K562 (cell line): ENCODE data around the gene MAST3. TPM values are rescaled to one million over a fixed set of nuclear protein-coding genes. Genes with fewer than 3 reads are reported as not detected.
A peak's percentile ranks its signal among the peaks of the same experiment; 100 is the strongest.

Experiments used
- ATAC-seq: fragments of 200-7000 bp; cut with Tn5 transposase; 3 replicates; pipeline ENCODE4 v1.9.1; 2020; ENCODE audit warnings: moderate library complexity
- BruUV-seq: library from RNA; stranded (reverse); fragments of 400-500 nt; replicated peaks from 2 replicates; lab custom pipeline; 2021; lab: Mats Ljungman, UMichigan
- CTCF ChIA-PET: fragments of 300-600 bp; formaldehyde crosslinking; extraction: SDS; loops from one replicate; lab custom pipeline; 2021; ENCODE audit warnings: low intra/inter-chr PET ratio; lab: Yijun Ruan, JAX
- POLR2A ChIA-PET: fragments of 300-600, 350-650 bp; sonication (Branson Sonifier 250); formaldehyde crosslinking; extraction: SDS; loops from one replicate; lab custom pipeline; 2021; ENCODE audit warnings: antibody characterized with exemption, inconsistent platforms; lab: Yijun Ruan, JAX
- DNase-seq, 4 experiments: peaks; one replicate each; pipeline versions ENCODE4 v3.0.0 to v3.0.0-alpha.2; 2011 to 2018; ENCODE audit warnings: low spot score in 3 of 4, mixed read lengths in 3 of 4; ENCODE audit errors: extremely low read depth in 1 of 4
- FAIRE-seq: peaks from 2 replicates; lab custom pipeline; 2011; peaks lifted over from hg19 to GRCh38; lab: Jason Lieb, UNC
- H2AFZ ChIP-seq: 2 replicates; pipeline ENCODE4 v1.6.0; 2011; ENCODE audit warnings: low read depth, low read length, control low read depth, inconsistent platforms
- H3K27ac ChIP-seq: fragments of 200-600 bp; 3 replicates; pipeline ENCODE4 v1.8.0; 2011; ENCODE audit warnings: low read depth, mild to moderate bottlenecking, control low read depth, inconsistent platforms, low read length, moderate library complexity, mixed read lengths; ENCODE audit errors: extremely low read depth
- H3K27me3 ChIP-seq, 2 experiments: fragments of 300-600 bp in 1 of 2; 2 replicates in 1 of 2; 3 replicates in 1 of 2; pipeline versions ENCODE4 v1.6.0 to v1.8.0; 2011; ENCODE audit warnings: inconsistent platforms in 2 of 2, low read length in 2 of 2, mild to moderate bottlenecking in 1 of 2, mixed read lengths in 1 of 2, moderate library complexity in 1 of 2; ENCODE audit not compliant: control insufficient read depth in 2 of 2, insufficient read depth in 2 of 2
- H3K36me3 ChIP-seq: fragments of 300-600 bp; 3 replicates; pipeline ENCODE4 v1.8.0; 2011; ENCODE audit warnings: mild to moderate bottlenecking, low read length, inconsistent platforms; ENCODE audit not compliant: control insufficient read depth, insufficient read depth
- H3K4me1 ChIP-seq, 2 experiments: fragments of 200-600 bp in 1 of 2; replicated peaks in 1 of 2; 2 replicates in 1 of 2; 3 replicates in 1 of 2; pipeline versions ENCODE4 v1.5.1 to v1.8.0; 2011; ENCODE audit warnings: inconsistent platforms in 2 of 2, low read length in 2 of 2, mild to moderate bottlenecking in 1 of 2, mixed read lengths in 1 of 2, moderate library complexity in 1 of 2; ENCODE audit not compliant: control insufficient read depth in 2 of 2, insufficient read depth in 2 of 2
- H3K4me2 ChIP-seq: 2 replicates; pipeline ENCODE4 v1.6.1; 2011; ENCODE audit warnings: low read length, control low read depth, inconsistent platforms, mixed read lengths; ENCODE audit not compliant: insufficient read depth
- H3K4me3 ChIP-seq: fragments of 200-600 bp; sonication (generic), shearing (Covaris generic); 2 replicates; pipeline ENCODE4 v1.5.1; 2016; ENCODE audit warnings: control low read depth, inconsistent platforms
- H3K79me2 ChIP-seq: fragments of 200-600 bp; 3 replicates; pipeline ENCODE4 v1.8.0; 2011; ENCODE audit warnings: low read length, inconsistent platforms; ENCODE audit not compliant: control insufficient read depth, insufficient read depth
- H3K9ac ChIP-seq, 2 experiments: 2 replicates each; pipeline versions ENCODE4 v1.6.0 to v1.6.1; 2011; ENCODE audit warnings: low read depth in 2 of 2, low read length in 2 of 2, control low read depth in 1 of 2, inconsistent platforms in 1 of 2, mild to moderate bottlenecking in 1 of 2, mixed read lengths in 1 of 2; ENCODE audit not compliant: insufficient read depth in 1 of 2
- H3K9me1 ChIP-seq: one replicate; pipeline ENCODE4 v1.6.0; 2011; ENCODE audit warnings: inconsistent platforms, mild to moderate bottlenecking, low read length, moderate library complexity; ENCODE audit not compliant: control insufficient read depth, insufficient read depth
- H3K9me3 ChIP-seq: replicated peaks from 2 replicates; pipeline ENCODE4 v1.5.1; 2011; ENCODE audit warnings: low read depth, low read length, inconsistent platforms; ENCODE audit not compliant: control insufficient read depth, insufficient read depth
- H4K20me1 ChIP-seq: replicated peaks from 2 replicates; pipeline ENCODE4 v1.6.1; 2011; ENCODE audit warnings: low read length, inconsistent platforms, mixed read lengths; ENCODE audit not compliant: control insufficient read depth, insufficient read depth
- ADNP ChIP-seq: fragments of 200-800 bp; sonication (Bioruptor generic); IDR thresholded peaks from 2 replicates; pipeline ENCODE4 v1.6.1; 2016; ENCODE audit warnings: missing genetic modification characterization, missing compliant biosample characterization
- CTCF ChIP-seq, 3 experiments: IDR thresholded peaks in 2 of 3; conservative IDR thresholded peaks in 1 of 3; 2 replicates each; pipeline ENCODE4 v1.5.1; 2011 to 2012; ENCODE audit warnings: low read length in 3 of 3, mild to moderate bottlenecking in 3 of 3, control low read depth in 2 of 3, improper control_type of control experiment in 1 of 3, inconsistent platforms in 1 of 3, low read depth in 1 of 3, mixed read lengths in 1 of 3, moderate library complexity in 1 of 3; ENCODE audit not compliant: insufficient read depth in 2 of 3
- DMBX1 ChIP-seq: fragments of 250-450 bp; sonication (Bioruptor Pico); IDR thresholded peaks from 2 replicates; pipeline ENCODE4 v1.8.0; 2022; ENCODE audit warnings: inconsistent platforms, mild to moderate bottlenecking, moderate library complexity, borderline replicate concordance
- GATAD2B ChIP-seq: fragments of 450-650 bp; IDR thresholded peaks from 2 replicates; pipeline ENCODE4 v1.6.1; 2017; ENCODE audit warnings: mild to moderate bottlenecking, borderline replicate concordance
- KDM1A ChIP-seq, 2 experiments: fragments of 450-650 bp; IDR thresholded peaks; 2 replicates each; pipeline ENCODE4 v1.6.1; 2016; ENCODE audit warnings: mild to moderate bottlenecking in 2 of 2
- KLF6 ChIP-seq: fragments of 250-450 bp; sonication (Bioruptor Pico); IDR thresholded peaks from 2 replicates; pipeline ENCODE4 v1.4.0; 2020; ENCODE audit warnings: mild to moderate bottlenecking, moderate library complexity, borderline replicate concordance
- MYBL2 ChIP-seq, 2 experiments: fragments of 450-650 bp in 1 of 2; sonication (generic) in 1 of 2; formaldehyde crosslinking in 1 of 2; IDR thresholded peaks; 2 replicates each; pipeline versions ENCODE4 v1.6.1 to v1.8.1; 2017 to 2022; ENCODE audit warnings: borderline replicate concordance in 1 of 2, inconsistent platforms in 1 of 2, low read depth in 1 of 2, mild to moderate bottlenecking in 1 of 2, missing genetic modification reagents in 1 of 2, moderate library complexity in 1 of 2
- PREB ChIP-seq: sonication (generic); formaldehyde crosslinking; IDR thresholded peaks from 2 replicates; pipeline ENCODE4 v1.8.1; 2023; ENCODE audit warnings: mild to moderate bottlenecking, missing genetic modification reagents
- RBM14 ChIP-seq: fragments of 200-400 bp; formaldehyde crosslinking; IDR thresholded peaks from 2 replicates; pipeline ENCODE4 v1.6.1; 2018; ENCODE audit warnings: low read depth, mild to moderate bottlenecking, low read length, moderate library complexity, borderline replicate concordance; ENCODE audit not compliant: insufficient read depth
- RBM25 ChIP-seq: fragments of 200-400 bp; formaldehyde crosslinking; IDR thresholded peaks from 2 replicates; pipeline ENCODE4 v1.6.1; 2018; ENCODE audit warnings: low read length, low read depth, moderate library complexity; ENCODE audit not compliant: severe bottlenecking
- TAF7 ChIP-seq: fragments of 450-650 bp; IDR thresholded peaks from 2 replicates; pipeline ENCODE4 v1.6.1; 2016; ENCODE audit warnings: missing genetic modification characterization, missing compliant biosample characterization
- ZFP36 ChIP-seq: fragments of 150-350 bp; IDR thresholded peaks from 2 replicates; pipeline ENCODE4 v1.6.1; 2018; ENCODE audit warnings: low read length, low read depth; ENCODE audit not compliant: partially characterized antibody
- ZMIZ1 ChIP-seq, 2 experiments: fragments of 150-350 bp in 1 of 2; IDR thresholded peaks; 2 replicates each; pipeline ENCODE4 v1.6.1; 2012 to 2016; ENCODE audit warnings: low read depth in 2 of 2, low read length in 2 of 2, mild to moderate bottlenecking in 1 of 2, moderate library complexity in 1 of 2
- WGBS: fragments of 100-300 bp; shearing (Covaris generic); methylation state at CpG from one replicate; pipeline ENCODE4 v1.1.6; 2016; ENCODE audit warnings: low coverage, mixed read lengths; ENCODE audit not compliant: insufficient coverage; ENCODE audit errors: missing lambda C conversion rate; 5-methylcytosine and 5-hydroxymethylcytosine counted together
- in situ Hi-C: fragments of 300-500 bp; cut with MboI; formaldehyde crosslinking; loops from 4 replicates; pipeline ENCODE4 v1.15.0; 2018; ENCODE audit warnings: inconsistent platforms, mixed read lengths
- intact Hi-C: fragments of 100-400 bp; cut with micrococcal nuclease; formaldehyde crosslinking; loops from 2 replicates; pipeline ENCODE4 v1.14.2; 2022
- polyA plus RNA-seq, 8 experiments: library from polyadenylated mRNA; depleted of rRNA in 4 of 8; stranded (reverse) in 5 of 8; unstranded in 3 of 8; fragments of >200 nt; fragmentation: Nextera tagmentation in 2 of 8; fragmentation: Illumina TruSeq in 1 of 8; extraction: Ambion mirVana in 2 of 8; extraction: Trizol in 1 of 8; gene quantifications; 2 replicates each; pipeline versions ENCODE4 v1.2.1 to v1.2.3, GENCODE V29; 2011 to 2014; ENCODE audit warnings: inconsistent platforms in 1 of 8, missing spikeins in 1 of 8
- total RNA-seq, 7 experiments: library from RNA; depleted of rRNA in 6 of 7; stranded (reverse); fragments of >200 nt in 6 of 7; fragmentation: Illumina TruSeq in 2 of 7; extraction: Trizol in 2 of 7; gene quantifications; 2 replicates each; pipeline versions ENCODE4 v1.2.1 to v1.2.3, GENCODE V29; 2011 to 2021; ENCODE audit warnings: low replicate concordance in 1 of 7

MAST3 gene
- total and polyA plus RNA-seq, 9 of the 15 experiments (the other 6 are each of a cell fraction or from before 2014, with no cell fraction given): 0.94 to 9.9 (median 2.4) TPM

- TF ChIP-seq ZMIZ1 (IDR thresholded peaks at IDR 0.05; ENCODE audit: low read depth in 2 of 2, low read length in 2 of 2): no peak
- 0 out of 6 replicates have a peak, but pooled peaks of 1 of the 3 experiments have one; percentile 8 for TF ChIP-seq CTCF (IDR thresholded peaks at IDR 0.05 in 2 of 3, conservative IDR thresholded peaks at IDR 0.05 in 1 of 3; ENCODE audit: insufficient read depth in 2 of 3, low read depth in 1 of 3, low read length in 3 of 3)
Observed at GRCh38 chr19:18161636-18162002, 64.0 kb downstream of the MAST3 start (continued).

GRCh38 chr19:18164072-18164471 is 66.5 kb downstream of the MAST3 start:
- BruUV-seq: no TSS peak
- Histone ChIP-seq H3K27ac (no peak overlapping the region), H2AFZ (no peak overlapping the region), H3K79me2 (peaks cover 17% of the 10 kb centered on the region), H3K4me3 (no peak overlapping the region), H3K9me3 (no peaks in the 10 kb centered on the region), H4K20me1 (peaks cover 8% of the 10 kb centered on the region; the same call in 1 of the 2 replicates), H3K27me3 (no peaks in the 10 kb centered on the region), H3K4me1 (peaks cover 14 to 31% of the 10 kb centered on the region in 2 experiments), H3K4me2 (no peak overlapping the region), H3K36me3 (peaks cover 79% of the 10 kb centered on the region; the same call in 2 of the 3 replicates), H3K9ac (no peak overlapping the region), H3K9me1 (peaks cover 3% of the 10 kb centered on the region)
- ChIA-PET CTCF (no interaction called here), POLR2A (interaction anchor here (0.7 to 1.8 kb wide), 2 partner anchors 10 to 151 kb away, joined by 3 to 6 read pairs; partner anchors contain the start of gene IFI30)
- FAIRE-seq (no peak), ATAC-seq (no peak), DNase-seq (no peak)
- in situ Hi-C loops (loop anchor here (10.0 kb wide), 1 partner anchor 159 kb away; the partner anchor contains the start of gene ARRDC2), intact Hi-C loops (loop anchor here (10.0 kb wide), 1 partner anchor 159 kb away; the partner anchor contains the start of gene ARRDC2)
- whole genome bisulfite sequencing: 96% methylated on average over 7 of the region's 7 CpGs
- no peak for TF ChIP-seq PREB (CRISPR knock-in tag)
- no peak for TF ChIP-seq ZFP36
- no peak for TF ChIP-seq GATAD2B
- TF ChIP-seq RBM25: peak; percentile 88
- 0 out of 4 replicates have a peak, but pooled peaks of 1 of the 2 experiments have one; percentile 19 for TF ChIP-seq KDM1A (IDR thresholded peaks at IDR 0.05)
- TF ChIP-seq DMBX1 (CRISPR knock-in tag): no peak
- no peak for TF ChIP-seq RBM14
- no peak for TF ChIP-seq KLF6 (CRISPR knock-in tag)
- 0 out of 2 replicates have a peak, but pooled peaks have one; percentile 42 for TF ChIP-seq ADNP
- TF ChIP-seq TAF7 (tag): no peak
- no peak for TF ChIP-seq MYBL2 (IDR thresholded peaks at IDR 0.05; ENCODE audit: low read depth)
- no peak for TF ChIP-seq MYBL2 (CRISPR knock-in tag; IDR thresholded peaks at IDR 0.05; ENCODE audit: borderline replicate concordance)
